ENCODE measurements around the gene C1QTNF9B.

DNA sequence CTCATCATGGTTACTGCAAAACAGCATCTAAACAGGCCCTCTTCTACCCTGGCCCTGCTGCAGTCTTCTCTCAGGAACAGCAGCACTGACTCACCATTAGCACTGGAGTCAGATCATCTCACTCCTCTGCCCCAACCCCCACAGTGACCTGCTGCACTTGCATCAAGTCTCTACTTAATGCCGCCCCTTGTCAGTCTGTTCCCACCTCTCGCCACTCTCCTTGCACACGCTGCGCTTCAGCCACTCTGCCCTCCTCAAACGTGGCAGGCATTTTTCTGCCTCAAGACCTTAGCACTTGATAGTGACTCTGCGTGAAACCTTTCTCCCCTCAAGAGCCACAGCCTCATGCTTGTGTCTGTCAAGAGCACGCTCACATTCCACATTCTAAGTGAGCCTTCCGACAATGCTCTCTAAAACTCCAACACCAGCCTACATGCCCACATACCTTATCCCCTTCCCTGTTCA lies 30.2 kb downstream of the C1QTNF9B start:
- TF ChIP-seq REST (IDR thresholded peaks at IDR 0.05; ENCODE audit: insufficient read depth in 1 of 2, low read depth in 2 of 2, low read length in 2 of 2) (no peak), POLR2AphosphoS5 (IDR thresholded peaks at IDR 0.05; ENCODE audit: low read depth, low read length) (no peak), SIN3A (IDR thresholded peaks at IDR 0.05; ENCODE audit: borderline replicate concordance, insufficient read depth, low read length) (no peak), TAF1 (IDR thresholded peaks at IDR 0.05; ENCODE audit: borderline replicate concordance, insufficient read depth, low read length) (no peak), FOXP2 (optimal IDR thresholded peaks at IDR 0.05; ENCODE audit: borderline replicate concordance, extremely low read depth, extremely low read length, insufficient read depth) (no peak)

Data from PFSK-1 (cell line).